IgD-negative memory B cell (primary cell): ENCODE results near the gene CLDN5. TPM values are rescaled to one million over a fixed set of nuclear protein-coding genes. Genes with fewer than 3 reads are reported as not detected.

Experiments used
- H3K27ac Mint-ChIP-seq, 3 donors: one replicate each; pipeline ENCODE4 v1.8.0; 2020 to 2022; ENCODE audit warnings: mild to moderate bottlenecking in 3 of 3, mixed read lengths in 3 of 3, moderate library complexity in 1 of 3
- H3K27me3 Mint-ChIP-seq: one replicate; pipeline ENCODE4 v1.8.0; 2021; ENCODE audit warnings: mixed read lengths
- H3K36me3 Mint-ChIP-seq: one replicate; pipeline ENCODE4 v1.8.0; 2020; ENCODE audit warnings: mild to moderate bottlenecking, mixed read lengths
- H3K4me1 Mint-ChIP-seq, 3 donors: one replicate each; pipeline ENCODE4 v1.8.0; 2020 to 2022; ENCODE audit warnings: mixed read lengths in 3 of 3, mild to moderate bottlenecking in 1 of 3
- H3K4me3 Mint-ChIP-seq, 4 donors: one replicate each; pipeline ENCODE4 v1.8.0; 2020 to 2022; ENCODE audit warnings: mild to moderate bottlenecking in 4 of 4, mixed read lengths in 4 of 4, moderate library complexity in 3 of 4
- H3K9me3 Mint-ChIP-seq, 3 donors: one replicate each; pipeline ENCODE4 v1.8.0; 2020 to 2021; ENCODE audit warnings: mixed read lengths in 3 of 3, mild to moderate bottlenecking in 1 of 3
- polyA plus RNA-seq: library from polyadenylated mRNA; unstranded; fragments of 300-500 nt; fragmentation: Illumina TruSeq; gene quantifications from one replicate; pipeline ENCODE4 v1.2.3, GENCODE V29; 2021

CLDN5 gene
- polyA plus RNA-seq, 1 donor from 2014 or later: 0.79 TPM

GRCh38 chr22:19494001-19494560 is 30.1 kb downstream of the CLDN5 start:
- H3K27ac Mint-ChIP-seq: no peak overlapping the region
- H3K4me3 Mint-ChIP-seq: no peak overlapping the region
- H3K9me3 Mint-ChIP-seq: no peaks in the 10 kb centered on the region

GRCh38 chr22:19492504-19493174 is 31.6 kb downstream of the CLDN5 start:
- Mint-ChIP-seq H3K27ac (peak overlapping the region in 1 of 3 donors; percentile 6), H3K27me3 (no peaks in the 10 kb centered on the region)

More at GRCh38 chr22:19494001-19494560, 30.1 kb downstream of the CLDN5 start:
- Mint-ChIP-seq H3K27me3 (no peaks in the 10 kb centered on the region), H3K4me1 (peaks cover 0 to 2% (median 1%) of the 10 kb centered on the region in 3 donors), H3K36me3 (no peaks in the 10 kb centered on the region)

GRCh38 chr22:19490628-19491230 is 33.5 kb downstream of the CLDN5 start:
- no peak overlapping the region for H3K27ac Mint-ChIP-seq

More at GRCh38 chr22:19492504-19493174, 31.6 kb downstream of the CLDN5 start:
- H3K9me3 Mint-ChIP-seq: no peaks in the 10 kb centered on the region
- no peaks in the 10 kb centered on the region for H3K36me3 Mint-ChIP-seq
- no peak overlapping the region for H3K4me3 Mint-ChIP-seq
- peaks cover 0 to 2% (median 1%) of the 10 kb centered on the region in 3 donors for H3K4me1 Mint-ChIP-seq

GRCh38 chr22:19488884-19489843 is 35.0 kb downstream of the CLDN5 start:
- Mint-ChIP-seq H3K36me3 (no peaks in the 10 kb centered on the region), H3K4me3 (no peak overlapping the region), H3K9me3 (no peaks in the 10 kb centered on the region), H3K4me1 (peaks cover 0 to 2% (median 0%) of the 10 kb centered on the region in 3 donors), H3K27me3 (no peaks in the 10 kb centered on the region), H3K27ac (peak overlapping the region in 1 of 3 donors; percentile 34)

More at GRCh38 chr22:19490628-19491230, 33.5 kb downstream of the CLDN5 start:
- Mint-ChIP-seq H3K36me3 (no peaks in the 10 kb centered on the region), H3K4me3 (no peak overlapping the region), H3K27me3 (no peaks in the 10 kb centered on the region), H3K9me3 (no peaks in the 10 kb centered on the region), H3K4me1 (peaks cover 0 to 2% (median under 1%) of the 10 kb centered on the region in 3 donors)

- H3K9me3 Mint-ChIP-seq: no peaks in the 10 kb centered on the region
- H3K27me3 Mint-ChIP-seq: no peaks in the 10 kb centered on the region
- H3K36me3 Mint-ChIP-seq: no peaks in the 10 kb centered on the region
- H3K4me3 Mint-ChIP-seq: no peak overlapping the region
- H3K4me1 Mint-ChIP-seq: peaks cover 0 to 2% (median 0%) of the 10 kb centered on the region in 3 donors
- H3K27ac Mint-ChIP-seq: no peak overlapping the region
Measured at GRCh38 chr22:19488285-19488684, 35.9 kb downstream of the CLDN5 start.

GRCh38 chr22:19483481-19484244 is 40.5 kb downstream of the CLDN5 start:
- Mint-ChIP-seq H3K4me1 (peaks cover 6 to 10% (median 7%) of the 10 kb centered on the region in 3 donors), H3K36me3 (no peaks in the 10 kb centered on the region), H3K27me3 (no peaks in the 10 kb centered on the region), H3K4me3 (peak overlapping the region in 1 of 4 donors; percentile 37), H3K9me3 (no peaks in the 10 kb centered on the region), H3K27ac (no peak overlapping the region)

- Mint-ChIP-seq H3K9me3 (no peaks in the 10 kb centered on the region), H3K27me3 (no peaks in the 10 kb centered on the region), H3K4me1 (peaks cover 14 to 20% (median 17%) of the 10 kb centered on the region in 3 donors), H3K36me3 (no peaks in the 10 kb centered on the region), H3K4me3 (no peak overlapping the region), H3K27ac (no peak overlapping the region)
Measured at GRCh38 chr22:19482297-19482696, 41.9 kb downstream of the CLDN5 start.

- Mint-ChIP-seq H3K27me3 (no peaks in the 10 kb centered on the region), H3K36me3 (no peaks in the 10 kb centered on the region), H3K4me3 (peak overlapping the region in 2 of 4 donors; percentile 9 to 95), H3K9me3 (no peaks in the 10 kb centered on the region), H3K4me1 (peaks cover 21 to 28% (median 22%) of the 10 kb centered on the region in 3 donors), H3K27ac (peak overlapping the region in 1 of 3 donors; percentile 99)
Measured at GRCh38 chr22:19480789-19481188, 43.4 kb downstream of the CLDN5 start.

- no peaks in the 10 kb centered on the region for H3K27me3 Mint-ChIP-seq
- H3K36me3 Mint-ChIP-seq: no peaks in the 10 kb centered on the region
- peaks cover 21 to 31% (median 22%) of the 10 kb centered on the region in 3 donors for H3K4me1 Mint-ChIP-seq
- H3K4me3 Mint-ChIP-seq: peak overlapping the region; percentile 90 to 99 (median 96)
- no peaks in the 10 kb centered on the region for H3K9me3 Mint-ChIP-seq
- H3K27ac Mint-ChIP-seq: peak overlapping the region in 1 of 3 donors; percentile 99
Measured at GRCh38 chr22:19480173-19480568, 44.0 kb downstream of the CLDN5 start.

GRCh38 chr22:19479355-19480172 is 44.6 kb downstream of the CLDN5 start, which contains the start of gene CDC45:
Gene CDC45, plus strand, starts transcription at chr22:19479920. Its CDS starts 49 bp downstream, at chr22:19479969.
- no peaks in the 10 kb centered on the region for H3K36me3 Mint-ChIP-seq

GRCh38 chr22:19478901-19479354 is 45.3 kb downstream of the CLDN5 start, which contains the start of gene UFD1:
Gene UFD1, minus strand, starts transcription at chr22:19479193. Its CDS starts 108 bp downstream, at chr22:19479085.
- Mint-ChIP-seq H3K36me3 (no peaks in the 10 kb centered on the region), H3K9me3 (no peaks in the 10 kb centered on the region), H3K27ac (peak within 1 kb of the TSS; percentile 99 to 100 (median 100)), H3K27me3 (no peaks in the 10 kb centered on the region), H3K4me3 (peak within 1 kb of the TSS; percentile 90 to 99 (median 96)), H3K4me1 (peaks cover 21 to 31% (median 22%) of the 10 kb centered on the region in 3 donors)

More at GRCh38 chr22:19479355-19480172, 44.6 kb downstream of the CLDN5 start, which contains the start of gene CDC45:
- Mint-ChIP-seq H3K27ac (peak within 1 kb of the TSS; percentile 99 to 100 (median 100)), H3K4me3 (peak within 1 kb of the TSS; percentile 90 to 99 (median 96)), H3K4me1 (peaks cover 21 to 31% (median 22%) of the 10 kb centered on the region in 3 donors), H3K27me3 (no peaks in the 10 kb centered on the region), H3K9me3 (no peaks in the 10 kb centered on the region)

- Mint-ChIP-seq H3K27ac (peak overlapping the region; percentile 14 to 100 (median 99)), H3K9me3 (no peaks in the 10 kb centered on the region), H3K27me3 (no peaks in the 10 kb centered on the region)
Measured at GRCh38 chr22:19478045-19478900, 45.9 kb downstream of the CLDN5 start.

More at GRCh38 chr22:19478045-19478900, 45.9 kb downstream of the CLDN5 start:
- no peaks in the 10 kb centered on the region for H3K36me3 Mint-ChIP-seq
- peaks cover 21 to 31% (median 22%) of the 10 kb centered on the region in 3 donors for H3K4me1 Mint-ChIP-seq
- peak overlapping the region; percentile 75 to 95 (median 92) for H3K4me3 Mint-ChIP-seq
